Calu3 (cell line): Measurements from ENCODE around the gene NXPH2. TPM values are rescaled to one million over a fixed set of nuclear protein-coding genes. Genes with fewer than 3 reads are reported as not detected.

Source experiments
- BruUV-seq: library from RNA; stranded (reverse); fragments of 400-500 nt; replicated peaks from 2 replicates; lab custom pipeline; 2021; lab: Mats Ljungman, UMichigan
- CTCF ChIA-PET: fragments of 300-600 bp; sonication (Branson Sonifier 250); formaldehyde crosslinking; loops from one replicate; lab custom pipeline; 2022; ENCODE audit warnings: antibody characterized with exemption; lab: Charles Lee
- DNase-seq: peaks from one replicate; pipeline ENCODE4 v3.0.0; 2022
- H3K27ac Mint-ChIP-seq: one replicate; pipeline ENCODE4 v1.8.0; 2022; ENCODE audit warnings: mixed read lengths; ENCODE audit not compliant: unreplicated experiment
- H3K27me3 Mint-ChIP-seq: one replicate; pipeline ENCODE4 v1.8.0; 2022; ENCODE audit warnings: mixed read lengths; ENCODE audit not compliant: unreplicated experiment
- H3K36me3 Mint-ChIP-seq: one replicate; pipeline ENCODE4 v1.8.0; 2022; ENCODE audit warnings: mild to moderate bottlenecking, moderate library complexity, mixed read lengths; ENCODE audit not compliant: insufficient read depth, unreplicated experiment
- H3K4me1 Mint-ChIP-seq: one replicate; pipeline ENCODE4 v1.8.0; 2022; ENCODE audit warnings: mild to moderate bottlenecking, low read depth, mixed read lengths; ENCODE audit not compliant: unreplicated experiment
- H3K4me3 Mint-ChIP-seq: one replicate; pipeline ENCODE4 v1.8.0; 2022; ENCODE audit warnings: mild to moderate bottlenecking, low read depth, moderate library complexity, mixed read lengths; ENCODE audit not compliant: unreplicated experiment
- H3K9me3 Mint-ChIP-seq: one replicate; pipeline ENCODE4 v1.8.0; 2022; ENCODE audit warnings: low read depth, mixed read lengths; ENCODE audit not compliant: unreplicated experiment
- intact Hi-C: fragments of 100-400 bp; cut with micrococcal nuclease; formaldehyde crosslinking; loops from one replicate; pipeline ENCODE4 v1.10.0; 2022; ENCODE audit not compliant: unreplicated experiment
- total RNA-seq: library from RNA; stranded (reverse); gene quantifications from 2 replicates; pipeline ENCODE4 v1.2.3, GENCODE V29; 2022
- TF ChIP-seq, protein P1 (sequence below): fragments of 200-600 bp; IDR thresholded peaks from one replicate; pipeline ENCODE4 v1.8.0; 2022; ENCODE audit warnings: antibody characterized with exemption; ENCODE audit not compliant: unreplicated experiment

The NXPH2 gene
- total RNA-seq, 1 experiment from 2014 or later, result 3.1 TPM

GRCh38 chr2:138771534-138771933 lies 8.7 kb downstream of the NXPH2 start:
- Mint-ChIP-seq H3K9me3 (no peaks in the 10 kb centered on the region), H3K27ac (no peak overlapping the region), H3K36me3 (no peaks in the 10 kb centered on the region), H3K4me1 (no peaks in the 10 kb centered on the region), H3K27me3 (no peaks in the 10 kb centered on the region), H3K4me3 (no peak overlapping the region)
- TF ChIP-seq, protein P1, sequence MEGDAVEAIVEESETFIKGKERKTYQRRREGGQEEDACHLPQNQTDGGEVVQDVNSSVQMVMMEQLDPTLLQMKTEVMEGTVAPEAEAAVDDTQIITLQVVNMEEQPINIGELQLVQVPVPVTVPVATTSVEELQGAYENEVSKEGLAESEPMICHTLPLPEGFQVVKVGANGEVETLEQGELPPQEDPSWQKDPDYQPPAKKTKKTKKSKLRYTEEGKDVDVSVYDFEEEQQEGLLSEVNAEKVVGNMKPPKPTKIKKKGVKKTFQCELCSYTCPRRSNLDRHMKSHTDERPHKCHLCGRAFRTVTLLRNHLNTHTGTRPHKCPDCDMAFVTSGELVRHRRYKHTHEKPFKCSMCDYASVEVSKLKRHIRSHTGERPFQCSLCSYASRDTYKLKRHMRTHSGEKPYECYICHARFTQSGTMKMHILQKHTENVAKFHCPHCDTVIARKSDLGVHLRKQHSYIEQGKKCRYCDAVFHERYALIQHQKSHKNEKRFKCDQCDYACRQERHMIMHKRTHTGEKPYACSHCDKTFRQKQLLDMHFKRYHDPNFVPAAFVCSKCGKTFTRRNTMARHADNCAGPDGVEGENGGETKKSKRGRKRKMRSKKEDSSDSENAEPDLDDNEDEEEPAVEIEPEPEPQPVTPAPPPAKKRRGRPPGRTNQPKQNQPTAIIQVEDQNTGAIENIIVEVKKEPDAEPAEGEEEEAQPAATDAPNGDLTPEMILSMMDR, result no peak
- CTCF ChIA-PET, result no interaction called here
- intact Hi-C loops, result loop anchor here (10.0 kb wide), 1 partner anchor 267 kb away; the partner anchor contains the start of gene SPOPL
- BruUV-seq, result no TSS peak
- DNase-seq, result no peak

DNA sequence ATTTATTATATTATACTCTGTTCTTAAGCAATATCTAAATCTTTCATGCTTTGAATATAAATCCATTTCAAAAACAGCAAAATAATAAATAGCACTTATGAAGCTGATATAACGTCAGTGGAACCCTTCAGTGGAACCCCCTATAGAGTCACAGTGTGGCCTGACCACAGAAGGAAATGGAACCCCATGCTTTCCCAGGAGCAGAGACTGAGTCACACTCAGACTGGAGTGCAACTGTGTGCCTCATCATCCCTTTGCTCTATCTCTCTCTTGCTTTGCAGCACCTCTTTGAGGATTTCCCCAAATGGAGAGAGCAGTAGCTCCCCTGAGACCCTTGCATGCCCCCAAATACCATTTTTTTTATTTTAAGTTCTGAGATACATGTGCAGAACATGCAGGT lies 13.1 kb downstream of the NXPH2 start:
- Mint-ChIP-seq H3K9me3 (no peaks in the 10 kb centered on the region), H3K27me3 (no peaks in the 10 kb centered on the region), H3K4me3 (no peak overlapping the region), H3K36me3 (no peaks in the 10 kb centered on the region), H3K4me1 (no peaks in the 10 kb centered on the region), H3K27ac (no peak overlapping the region)
- TF ChIP-seq, protein P1, result no peak
- intact Hi-C loops, result no loop called here
- no TSS peak for BruUV-seq
- DNase-seq, result no peak
- CTCF ChIA-PET, result interaction anchor here (0.6 kb wide), 1 partner anchor 8 kb away, joined by 6 read pairs; no protein-coding TSS in a partner anchor

DNA sequence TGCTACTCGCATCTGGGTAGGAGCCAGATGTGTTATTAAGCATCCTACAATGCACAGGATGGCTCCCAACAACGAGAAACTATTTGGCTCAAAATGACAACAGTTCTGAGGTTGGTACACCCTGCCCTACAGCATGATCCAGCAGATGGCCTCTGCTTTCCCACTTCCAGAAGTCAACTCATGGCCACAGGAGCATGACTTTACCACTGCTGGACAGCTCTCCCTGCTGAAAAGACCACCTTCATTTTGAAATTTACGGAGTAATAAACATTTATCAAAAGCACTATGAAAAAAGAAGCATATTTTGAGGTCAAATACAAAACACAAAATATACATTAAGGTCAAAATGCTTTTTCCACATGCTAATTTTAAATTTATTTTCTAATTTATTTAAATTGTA lies 13.7 kb downstream of the NXPH2 start:
- no TSS peak for BruUV-seq
- intact Hi-C loops, result no loop called here
- no peaks in the 10 kb centered on the region for H3K36me3 Mint-ChIP-seq
- H3K4me1 Mint-ChIP-seq, result no peaks in the 10 kb centered on the region
- H3K9me3 Mint-ChIP-seq, result no peaks in the 10 kb centered on the region
- H3K4me3 Mint-ChIP-seq, result no peak overlapping the region
- H3K27me3 Mint-ChIP-seq, result no peaks in the 10 kb centered on the region
- CTCF ChIA-PET, result no interaction called here
- TF ChIP-seq, protein P1, result no peak
- no peak for DNase-seq
- H3K27ac Mint-ChIP-seq, result no peak overlapping the region

DNA sequence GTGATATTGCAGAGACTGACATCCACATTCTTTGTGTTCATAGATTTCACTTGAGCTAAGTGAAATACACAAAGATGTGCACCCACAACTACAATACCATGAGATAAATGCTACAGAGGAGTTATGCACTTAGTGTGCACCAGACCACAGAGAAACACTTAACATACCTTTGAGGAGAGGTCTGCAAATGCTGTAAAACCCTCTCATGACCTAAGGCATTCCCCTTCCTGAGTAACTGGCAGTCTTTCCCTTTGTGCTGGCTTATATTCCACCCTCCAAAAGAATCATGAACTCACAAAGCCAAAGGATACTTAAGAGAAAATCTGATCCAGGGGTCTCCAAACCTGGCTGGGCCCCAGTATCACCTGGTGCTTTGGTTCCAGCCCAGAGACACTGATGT lies 16.2 kb downstream of the NXPH2 start:
- TF ChIP-seq, protein P1, result no peak
- intact Hi-C loops, result no loop called here
- no TSS peak for BruUV-seq
- Mint-ChIP-seq H3K4me1 (no peaks in the 10 kb centered on the region), H3K4me3 (no peak overlapping the region), H3K27ac (no peak overlapping the region), H3K27me3 (no peaks in the 10 kb centered on the region), H3K9me3 (no peaks in the 10 kb centered on the region), H3K36me3 (no peaks in the 10 kb centered on the region)
- no peak for DNase-seq
- CTCF ChIA-PET, result no interaction called here
